HepG2 (cell line): ENCODE data around the gene DRC7. TPM values are rescaled to one million over a fixed set of nuclear protein-coding genes. Genes with fewer than 3 reads are reported as not detected.

ENCODE experiments used
- ATAC-seq: fragments of 200-7000 bp; cut with Tn5 transposase; 3 replicates; pipeline ENCODE4 v1.9.1; 2020; ENCODE audit warnings: mild to moderate bottlenecking, moderate library complexity
- BruUV-seq: library from RNA; stranded (reverse); fragments of 400-500 nt; replicated peaks from 2 replicates; lab custom pipeline; 2021; lab: Mats Ljungman, UMichigan
- CTCF ChIA-PET: fragments of 300-600 bp; formaldehyde crosslinking; extraction: SDS; loops from one replicate; lab custom pipeline; 2021; ENCODE audit warnings: low total read pairs, inconsistent platforms, low intra/inter-chr PET ratio; lab: Yijun Ruan, JAX
- POLR2A ChIA-PET: fragments of 350-600 bp; sonication (Branson Sonifier 250); formaldehyde crosslinking; loops from one replicate; lab custom pipeline; 2020; ENCODE audit warnings: antibody characterized with exemption, inconsistent platforms; lab: Yijun Ruan, JAX
- DNase-seq: peaks from one replicate; pipeline ENCODE4 v3.0.0-alpha.2; 2015; ENCODE audit warnings: low spot score
- FAIRE-seq: peaks from 3 replicates; lab custom pipeline; 2011; peaks lifted over from hg19 to GRCh38; lab: Jason Lieb, UNC
- H2AFZ ChIP-seq: one replicate; pipeline ENCODE4 v1.6.1; 2011; ENCODE audit warnings: low read length, inconsistent platforms
- H3K27ac ChIP-seq: fragments of 300-600 bp; 3 replicates; pipeline ENCODE4 v1.8.0; 2011; ENCODE audit warnings: mixed run types, mild to moderate bottlenecking, mixed read lengths, low read length, inconsistent platforms; ENCODE audit not compliant: insufficient read depth; ENCODE audit errors: extremely low read length
- H3K27me3 ChIP-seq, 2 experiments: fragments of 200-600 bp in 1 of 2; 2 replicates in 1 of 2; 3 replicates in 1 of 2; pipeline versions ENCODE4 v1.6.0 to v1.8.0; 2011; ENCODE audit warnings: low read length in 2 of 2, mild to moderate bottlenecking in 2 of 2, moderate library complexity in 2 of 2, inconsistent platforms in 1 of 2; ENCODE audit not compliant: insufficient read depth in 2 of 2, control insufficient read depth in 1 of 2
- H3K36me3 ChIP-seq, 2 experiments: fragments of 200-600 bp in 1 of 2; replicated peaks in 1 of 2; 2 replicates in 1 of 2; 3 replicates in 1 of 2; pipeline versions ENCODE4 v1.5.1 to v1.8.0; 2011; ENCODE audit warnings: low read length in 2 of 2, inconsistent platforms in 1 of 2; ENCODE audit not compliant: insufficient read depth in 2 of 2, control insufficient read depth in 1 of 2
- H3K4me1 ChIP-seq: 2 replicates; pipeline ENCODE4 v1.5.1; 2012; ENCODE audit warnings: low read length, inconsistent platforms; ENCODE audit not compliant: insufficient read depth
- H3K4me2 ChIP-seq: 2 replicates; pipeline ENCODE4 v1.6.0; 2011; ENCODE audit warnings: low read depth, low read length, inconsistent platforms
- H3K4me3 ChIP-seq, 3 experiments: fragments of 200-600 bp in 1 of 3; sonication (generic), shearing (Covaris generic) in 1 of 3; replicated peaks in 1 of 3; 2 replicates each; pipeline ENCODE4 v1.5.1; 2011 to 2016; ENCODE audit warnings: low read length in 3 of 3, inconsistent platforms in 2 of 3, low read depth in 2 of 3, mild to moderate bottlenecking in 2 of 3, control low read depth in 1 of 3, mixed read lengths in 1 of 3; ENCODE audit not compliant: insufficient read depth in 1 of 3
- H3K79me2 ChIP-seq: one replicate; pipeline ENCODE4 v1.6.1; 2011; ENCODE audit warnings: low read length, inconsistent platforms; ENCODE audit not compliant: insufficient read depth
- H3K9ac ChIP-seq: 2 replicates; pipeline ENCODE4 v1.6.0; 2011; ENCODE audit warnings: mild to moderate bottlenecking, low read depth, low read length, inconsistent platforms; ENCODE audit not compliant: insufficient read depth
- H3K9me3 ChIP-seq: 2 replicates; pipeline ENCODE4 v1.5.1; 2012; ENCODE audit warnings: mild to moderate bottlenecking, low read length
- H4K20me1 ChIP-seq: 2 replicates; pipeline ENCODE4 v1.6.0; 2011; ENCODE audit warnings: inconsistent platforms, mild to moderate bottlenecking, low read length, moderate library complexity; ENCODE audit not compliant: insufficient read depth
- GABPA ChIP-seq, 2 experiments: IDR thresholded peaks; 2 replicates each; pipeline ENCODE4 v1.6.1; 2011 to 2016; ENCODE audit warnings: low read depth in 2 of 2, low read length in 1 of 2, missing biosample characterization in 1 of 2, missing genetic modification characterization in 1 of 2
- GABPB1 ChIP-seq: IDR thresholded peaks from 2 replicates; pipeline ENCODE4 v1.6.1; 2016; ENCODE audit warnings: mild to moderate bottlenecking, missing genetic modification reagents, moderate library complexity, missing compliant biosample characterization
- GATAD2A ChIP-seq: IDR thresholded peaks from 2 replicates; pipeline ENCODE4 v1.6.1; 2016
- HOXA5 ChIP-seq: sonication (generic); formaldehyde crosslinking; IDR thresholded peaks from 2 replicates; pipeline ENCODE4 v1.4.0; 2020; ENCODE audit warnings: missing genetic modification reagents
- NPAS2 ChIP-seq: sonication (generic); formaldehyde crosslinking; IDR thresholded peaks from 2 replicates; pipeline ENCODE4 v1.8.0; 2022; ENCODE audit warnings: mild to moderate bottlenecking, missing genetic modification reagents, borderline replicate concordance
- PITX1 ChIP-seq: sonication (generic); formaldehyde crosslinking; IDR thresholded peaks from 2 replicates; pipeline ENCODE4 v1.5.1; 2020; ENCODE audit warnings: mild to moderate bottlenecking, missing genetic modification reagents
- PRPF4 ChIP-seq: fragments of 200-400 bp; formaldehyde crosslinking; IDR thresholded peaks from 2 replicates; pipeline ENCODE4 v1.6.1; 2016; ENCODE audit warnings: low read length, low read depth; ENCODE audit not compliant: poor library complexity, severe bottlenecking
- SALL2 ChIP-seq: sonication (generic); formaldehyde crosslinking; IDR thresholded peaks from 2 replicates; pipeline ENCODE4 v1.8.1; 2023; ENCODE audit warnings: mild to moderate bottlenecking, missing genetic modification reagents, inconsistent platforms
- SMARCC2 ChIP-seq: fragments of 450-650 bp; IDR thresholded peaks from 2 replicates; pipeline ENCODE4 v1.6.1; 2017; ENCODE audit warnings: antibody characterized with exemption, mild to moderate bottlenecking
- ZNF432 ChIP-seq: sonication (generic); formaldehyde crosslinking; IDR thresholded peaks from 2 replicates; pipeline ENCODE4 v1.5.0; 2020; ENCODE audit warnings: missing genetic modification reagents, mild to moderate bottlenecking, borderline replicate concordance
- ZNF572 ChIP-seq: sonication (generic); formaldehyde crosslinking; IDR thresholded peaks from 2 replicates; pipeline ENCODE4 v1.5.1; 2020; ENCODE audit warnings: mild to moderate bottlenecking, missing genetic modification reagents
- ZNF891 ChIP-seq: sonication (generic); formaldehyde crosslinking; IDR thresholded peaks from 2 replicates; pipeline ENCODE4 v1.5.0; 2020; ENCODE audit warnings: mild to moderate bottlenecking, missing genetic modification reagents
- ZSCAN29 ChIP-seq: sonication (generic); formaldehyde crosslinking; conservative IDR thresholded peaks from 2 replicates; pipeline ENCODE4 v1.4.0; 2020; ENCODE audit warnings: mild to moderate bottlenecking, missing genetic modification reagents
- WGBS: methylation state at CpG from one replicate; pipeline ENCODE4 v1.1.6; 2017; ENCODE audit warnings: low lambda C conversion rate; 5-methylcytosine and 5-hydroxymethylcytosine counted together
- in situ Hi-C: cut with HindIII; loops from 2 replicates; pipeline ENCODE4 v1.10.0; 2017; ENCODE audit warnings: low pct_unique_long_range_greater_than_20kb; ENCODE audit not compliant: extremely low pct_ligation_motif_present
- intact Hi-C: fragments of 100-400 bp; cut with micrococcal nuclease; formaldehyde crosslinking; loops from one replicate; pipeline ENCODE4 v1.10.0; 2022; ENCODE audit not compliant: unreplicated experiment
- polyA plus RNA-seq, 8 experiments: library from polyadenylated mRNA; depleted of rRNA in 3 of 8; stranded (reverse) in 7 of 8; unstranded in 1 of 8; fragments of >200 nt; fragmentation: Illumina TruSeq in 4 of 8; extraction: Trizol in 4 of 8; gene quantifications; 2 replicates each; pipeline versions ENCODE4 v1.2.1 to v1.2.3, GENCODE V29; 2011 to 2016; ENCODE audit warnings: low read depth in 4 of 8, missing spikeins in 1 of 8, mixed read lengths in 1 of 8; ENCODE audit not compliant: insufficient read depth in 1 of 8
- total RNA-seq, 5 experiments: library from RNA; depleted of rRNA; stranded (reverse); fragments of >200 nt; fragmentation: Illumina TruSeq; extraction: Trizol; gene quantifications; 2 replicates each; pipeline ENCODE4 v1.2.3, GENCODE V29; 2016; ENCODE audit warnings: low read depth in 1 of 5
- TF ChIP-seq, protein P1 (sequence below): sonication (generic); formaldehyde crosslinking; conservative IDR thresholded peaks from 2 replicates; pipeline ENCODE4 v1.4.0; 2020; ENCODE audit warnings: missing genetic modification reagents
- TF ChIP-seq, protein P2 (sequence below): sonication (generic); formaldehyde crosslinking; IDR thresholded peaks from 2 replicates; pipeline ENCODE4 v1.8.1; 2023; ENCODE audit warnings: mild to moderate bottlenecking, missing genetic modification reagents

DRC7 gene
- total and polyA plus RNA-seq, 2 of the 13 experiments (the other 11 are each of a cell fraction or from before 2014, with no cell fraction given): 2.7 to 3.4 TPM

DNA sequence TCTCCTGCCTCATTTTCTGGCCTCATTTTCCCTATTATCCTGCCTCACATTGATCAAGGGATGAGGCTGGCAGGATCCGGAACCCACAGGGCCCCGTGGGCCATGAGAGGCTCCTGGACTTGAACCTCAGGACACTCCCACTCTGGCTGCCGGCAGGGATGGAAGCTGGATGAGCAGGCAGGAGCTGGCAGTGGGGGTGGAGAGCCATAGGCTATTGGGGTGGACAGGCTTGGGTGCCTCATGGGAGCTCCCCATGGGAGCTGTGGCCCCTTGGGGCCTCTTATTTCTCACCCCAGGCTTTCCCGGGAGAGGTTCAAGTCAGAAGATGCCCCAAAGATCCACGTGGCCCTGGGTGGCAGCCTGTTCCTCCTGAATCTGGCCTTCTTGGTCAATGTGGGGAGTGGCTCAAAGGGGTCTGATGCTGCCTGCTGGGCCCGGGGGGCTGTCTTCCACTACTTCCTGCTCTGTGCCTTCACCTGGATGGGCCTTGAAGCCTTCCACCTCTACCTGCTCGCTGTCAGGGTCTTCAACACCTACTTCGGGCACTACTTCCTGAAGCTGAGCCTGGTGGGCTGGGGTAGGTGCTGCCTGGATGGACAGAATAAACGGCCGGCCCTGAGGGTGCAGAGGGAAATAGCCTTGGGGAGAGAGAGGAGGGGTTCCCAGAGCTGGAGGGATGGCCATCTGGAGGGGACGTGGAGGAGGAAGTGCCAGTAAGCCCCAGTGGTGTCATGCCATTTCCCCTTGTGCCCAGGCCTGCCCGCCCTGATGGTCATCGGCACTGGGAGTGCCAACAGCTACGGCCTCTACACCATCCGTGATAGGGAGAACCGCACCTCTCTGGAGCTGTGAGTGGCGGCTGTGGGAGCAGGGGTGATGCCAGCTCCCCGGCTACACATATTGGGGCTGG is 10.7 kb upstream of the DRC7 start (continued):
- TF ChIP-seq SMARCC2: no peak
- TF ChIP-seq GABPB1 (CRISPR knock-in tag): no peak
- TF ChIP-seq GATAD2A (CRISPR knock-in tag): no peak
- no peak for TF ChIP-seq ZNF432 (CRISPR knock-in tag)
- TF ChIP-seq, protein P1, sequence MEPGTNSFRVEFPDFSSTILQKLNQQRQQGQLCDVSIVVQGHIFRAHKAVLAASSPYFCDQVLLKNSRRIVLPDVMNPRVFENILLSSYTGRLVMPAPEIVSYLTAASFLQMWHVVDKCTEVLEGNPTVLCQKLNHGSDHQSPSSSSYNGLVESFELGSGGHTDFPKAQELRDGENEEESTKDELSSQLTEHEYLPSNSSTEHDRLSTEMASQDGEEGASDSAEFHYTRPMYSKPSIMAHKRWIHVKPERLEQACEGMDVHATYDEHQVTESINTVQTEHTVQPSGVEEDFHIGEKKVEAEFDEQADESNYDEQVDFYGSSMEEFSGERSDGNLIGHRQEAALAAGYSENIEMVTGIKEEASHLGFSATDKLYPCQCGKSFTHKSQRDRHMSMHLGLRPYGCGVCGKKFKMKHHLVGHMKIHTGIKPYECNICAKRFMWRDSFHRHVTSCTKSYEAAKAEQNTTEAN (CRISPR knock-in tag): no peak
- no peak for TF ChIP-seq NPAS2 (CRISPR knock-in tag)

DNA sequence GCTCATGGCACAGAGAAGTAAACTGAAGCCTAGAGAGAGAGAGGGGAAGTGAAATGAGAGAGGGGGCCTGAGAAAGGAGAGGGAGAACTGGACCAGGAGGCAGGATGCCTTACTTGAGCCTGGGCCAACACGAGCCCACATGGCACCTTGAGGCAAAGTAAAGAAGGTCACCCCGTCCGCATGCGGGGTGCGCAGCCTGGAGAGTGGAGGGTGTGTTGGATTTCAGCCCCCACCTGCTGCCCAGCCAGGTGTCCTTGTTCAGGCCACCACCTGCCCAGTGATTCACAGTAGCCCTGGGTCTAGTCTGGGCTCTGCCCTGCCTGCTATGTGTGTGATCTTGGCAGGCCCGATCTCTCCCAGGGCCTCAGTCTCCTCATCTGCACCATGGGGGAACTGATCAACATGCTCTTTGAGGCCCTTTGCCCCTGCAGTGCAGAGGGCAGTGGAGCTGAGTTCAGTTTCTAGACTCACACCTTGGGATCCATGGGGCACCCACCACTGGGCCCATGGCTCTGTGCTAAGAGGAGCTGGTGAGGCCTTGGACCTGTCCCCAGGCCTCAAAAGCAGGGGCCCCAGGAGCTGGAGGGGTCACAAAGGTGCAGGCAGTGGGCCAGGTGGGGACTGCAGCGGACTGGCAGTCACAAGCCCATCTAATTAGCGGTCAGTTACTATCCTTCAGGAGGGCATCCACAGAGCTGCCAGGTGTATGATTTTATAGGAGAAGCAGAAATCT is 9.8 kb upstream of the DRC7 start:
- TF ChIP-seq PITX1 (CRISPR knock-in tag) (no peak), PRPF4 (no peak), ZNF891 (no peak), ZNF572 (CRISPR knock-in tag) (no peak), SALL2 (CRISPR knock-in tag) (no peak), ZSCAN29 (CRISPR knock-in tag) (no peak), HOXA5 (CRISPR knock-in tag) (no peak), GABPA (IDR thresholded peaks at IDR 0.05; ENCODE audit: low read depth, low read length) (no peak), GABPA (CRISPR knock-in tag; IDR thresholded peaks at IDR 0.05; ENCODE audit: low read depth) (no peak)
- TF ChIP-seq, protein P2, sequence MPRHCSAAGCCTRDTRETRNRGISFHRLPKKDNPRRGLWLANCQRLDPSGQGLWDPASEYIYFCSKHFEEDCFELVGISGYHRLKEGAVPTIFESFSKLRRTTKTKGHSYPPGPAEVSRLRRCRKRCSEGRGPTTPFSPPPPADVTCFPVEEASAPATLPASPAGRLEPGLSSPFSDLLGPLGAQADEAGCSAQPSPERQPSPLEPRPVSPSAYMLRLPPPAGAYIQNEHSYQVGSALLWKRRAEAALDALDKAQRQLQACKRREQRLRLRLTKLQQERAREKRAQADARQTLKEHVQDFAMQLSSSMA: no peak
- no peaks in the 10 kb centered on the region for H3K9me3 ChIP-seq
- DNase-seq (no peak), ATAC-seq (no peak), FAIRE-seq (no peak)
- in situ Hi-C loops: no loop called here
- H3K27ac ChIP-seq: no peak overlapping the region
- POLR2A ChIA-PET: interaction anchor here (1.2 to 1.5 kb wide), 2 partner anchors 9 to 19 kb away, joined by 3 to 6 read pairs; partner anchors contain the start of gene DRC7
- intact Hi-C loops: no loop called here
- H3K36me3 ChIP-seq: no peaks in the 10 kb centered on the region
- no peak overlapping the region for H3K4me3 ChIP-seq
- H2AFZ ChIP-seq: no peak overlapping the region
- CTCF ChIA-PET: no interaction called here
- H3K4me1 ChIP-seq: peaks cover 38% of the 10 kb centered on the region
- no peak overlapping the region for H3K9ac ChIP-seq
- no TSS peak for BruUV-seq
- no peaks in the 10 kb centered on the region for H4K20me1 ChIP-seq
- H3K4me2 ChIP-seq: no peak overlapping the region
- WGBS: 85% methylated on average over 7 of the region's 8 CpGs
- H3K79me2 ChIP-seq: no peaks in the 10 kb centered on the region
- no peaks in the 10 kb centered on the region for H3K27me3 ChIP-seq
